Hepatocyte (in vitro differentiated cells): ENCODE results near the gene PDXDC1. TPM values are rescaled to one million over a fixed set of nuclear protein-coding genes. Genes with fewer than 3 reads are reported as not detected.

Experiments used
- DNase-seq: peaks from one replicate; pipeline ENCODE4 v3.0.0-alpha.2; 2016; ENCODE audit warnings: low spot score
- H2AFZ ChIP-seq: fragments of 200-600 bp; sonication (generic); 2 replicates; pipeline ENCODE4 v1.6.0; 2016; ENCODE audit warnings: antibody characterized with exemption, mild to moderate bottlenecking
- H3K27ac ChIP-seq: fragments of 200-600 bp; sonication (generic); 2 replicates; pipeline ENCODE4 v1.5.1; 2016; ENCODE audit warnings: mild to moderate bottlenecking
- H3K27me3 ChIP-seq: fragments of 200-600 bp; sonication (generic); 2 replicates; pipeline ENCODE4 v1.6.1; 2016
- H3K36me3 ChIP-seq: fragments of 200-600 bp; sonication (generic); replicated peaks from 2 replicates; pipeline ENCODE4 v1.5.1; 2016; ENCODE audit warnings: low read depth; ENCODE audit not compliant: insufficient read depth
- H3K4me1 ChIP-seq: fragments of 200-600 bp; sonication (generic); 2 replicates; pipeline ENCODE4 v1.5.1; 2016; ENCODE audit warnings: mild to moderate bottlenecking, moderate library complexity; ENCODE audit not compliant: insufficient read depth
- H3K4me2 ChIP-seq: fragments of 200-600 bp; sonication (generic); 2 replicates; pipeline ENCODE4 v1.6.0; 2016
- H3K4me3 ChIP-seq: fragments of 200-600 bp; sonication (generic); 2 replicates; pipeline ENCODE4 v1.5.1; 2016; ENCODE audit warnings: mild to moderate bottlenecking
- H3K79me2 ChIP-seq: fragments of 200-600 bp; sonication (generic); 2 replicates; pipeline ENCODE4 v1.6.0; 2017; ENCODE audit warnings: mild to moderate bottlenecking
- H3K9me2 ChIP-seq: fragments of 200-600 bp; sonication (generic); replicated peaks from 2 replicates; pipeline ENCODE4 v1.6.0; 2017; ENCODE audit warnings: mild to moderate bottlenecking; ENCODE audit not compliant: insufficient read depth
- H3K9me3 ChIP-seq: fragments of 200-600 bp; sonication (generic); 2 replicates; pipeline ENCODE4 v1.5.1; 2016; ENCODE audit warnings: low read depth, mild to moderate bottlenecking
- H4K20me1 ChIP-seq: fragments of 200-600 bp; sonication (generic); 2 replicates; pipeline ENCODE4 v1.6.0; 2016; ENCODE audit warnings: mild to moderate bottlenecking; ENCODE audit not compliant: insufficient read depth, poor library complexity, severe bottlenecking
- CTCF ChIP-seq: fragments of 200-600 bp; sonication (generic); IDR thresholded peaks from 2 replicates; pipeline ENCODE4 v1.5.1; 2016; ENCODE audit warnings: antibody characterized with exemption, mild to moderate bottlenecking; ENCODE audit not compliant: poor library complexity
- EZH2 ChIP-seq: fragments of 200-600 bp; sonication (generic); IDR thresholded peaks from 2 replicates; pipeline ENCODE4 v1.6.1; 2016; ENCODE audit warnings: antibody characterized with exemption, mild to moderate bottlenecking, borderline replicate concordance
- EZH2phosphoT487 ChIP-seq: fragments of 200-600 bp; sonication (generic); IDR thresholded peaks from one replicate; pipeline ENCODE4 v1.6.1; 2018; ENCODE audit warnings: antibody characterized with exemption, mild to moderate bottlenecking, low read depth, moderate library complexity; ENCODE audit not compliant: unreplicated experiment, severe bottlenecking
- WGBS: methylation state at CpG from one replicate; pipeline ENCODE4 v1.1.6; 2016; ENCODE audit warnings: low lambda C conversion rate; ENCODE audit errors: missing lambda C conversion rate; 5-methylcytosine and 5-hydroxymethylcytosine counted together
- polyA plus RNA-seq: library from polyadenylated mRNA; unstranded; fragments of >200 nt; fragmentation: Nextera tagmentation; extraction: Ambion mirVana; gene quantifications from 2 replicates; pipeline ENCODE4 v1.2.1, GENCODE V29; 2016
- total RNA-seq: library from RNA; depleted of rRNA; stranded (reverse); fragments of >200 nt; gene quantifications from 2 replicates; pipeline ENCODE4 v1.2.3, GENCODE V29; 2014

Gene PDXDC1
- total and polyA plus RNA-seq, 2 experiments from 2014 or later, result 141 to 146 TPM

GRCh38 chr16:14958970-14959369 is 15.9 kb upstream of the PDXDC1 start:
- 80% methylated on average over 7 of the region's 7 CpGs for WGBS
- Histone ChIP-seq H3K4me1 (peaks cover 11% of the 10 kb centered on the region), H3K36me3 (no peaks in the 10 kb centered on the region), H3K4me2 (no peak overlapping the region), H3K27me3 (peaks cover 8% of the 10 kb centered on the region), H3K27ac (no peak overlapping the region), H3K79me2 (no peaks in the 10 kb centered on the region), H3K9me2 (no peaks in the 10 kb centered on the region), H4K20me1 (no peaks in the 10 kb centered on the region), H3K9me3 (no peaks in the 10 kb centered on the region), H3K4me3 (no peak overlapping the region), H2AFZ (no peak overlapping the region)
- TF ChIP-seq EZH2 (no peak), EZH2phosphoT487 (no peak), CTCF (no peak)
- DNase-seq, result no peak

GRCh38 chr16:14961405-14962186 is 13.2 kb upstream of the PDXDC1 start:
- WGBS, result 90% methylated on average over 11 of the region's 11 CpGs
- no peaks in the 10 kb centered on the region for H3K9me2 ChIP-seq
- H3K79me2 ChIP-seq, result no peaks in the 10 kb centered on the region
- no peaks in the 10 kb centered on the region for H4K20me1 ChIP-seq
- no peak overlapping the region for H3K27ac ChIP-seq
- no peak overlapping the region for H3K4me2 ChIP-seq
- peaks cover 9% of the 10 kb centered on the region for H3K4me1 ChIP-seq
- no peak overlapping the region for H3K4me3 ChIP-seq
- DNase-seq, result no peak
- H2AFZ ChIP-seq, result no peak overlapping the region
- H3K36me3 ChIP-seq, result no peaks in the 10 kb centered on the region
- TF ChIP-seq EZH2, result no peak
- no peak for TF ChIP-seq EZH2phosphoT487
- no peak for TF ChIP-seq CTCF
- H3K27me3 ChIP-seq, result peaks cover 8% of the 10 kb centered on the region
- no peaks in the 10 kb centered on the region for H3K9me3 ChIP-seq

GRCh38 chr16:14963281-14964173 is 11.3 kb upstream of the PDXDC1 start:
- peaks cover 8% of the 10 kb centered on the region for H3K27me3 ChIP-seq
- no peaks in the 10 kb centered on the region for H3K4me1 ChIP-seq
- no peak overlapping the region for H3K27ac ChIP-seq
- no peak overlapping the region for H2AFZ ChIP-seq
- no peaks in the 10 kb centered on the region for H3K9me2 ChIP-seq
- no peaks in the 10 kb centered on the region for H3K9me3 ChIP-seq
- no peak overlapping the region for H3K4me2 ChIP-seq
- H3K79me2 ChIP-seq, result no peaks in the 10 kb centered on the region
- TF ChIP-seq EZH2, result no peak
- TF ChIP-seq CTCF, result no peak
- no peak for TF ChIP-seq EZH2phosphoT487
- H3K4me3 ChIP-seq, result no peak overlapping the region
- DNase-seq, result no peak
- no peaks in the 10 kb centered on the region for H3K36me3 ChIP-seq
- 79% methylated on average over 8 of the region's 8 CpGs for WGBS
- H4K20me1 ChIP-seq, result no peaks in the 10 kb centered on the region
